Effector memory CD8-positive, alpha-beta T cell (primary cell): Measurements from ENCODE around the gene DGKA.

ENCODE experiments used
- ATAC-seq: fragments of 150-1000 bp; cut with Tn5 transposase; replicated peaks from 2 replicates; pipeline ENCODE4 v1.10.0; 2021; ENCODE audit warnings: mild to moderate bottlenecking, moderate library complexity
- DNase-seq, 3 experiments: peaks; one replicate each; pipeline ENCODE4 v3.0.0; 2021
- H3K27ac Mint-ChIP-seq, 2 donors: one replicate each; pipeline ENCODE4 v1.8.0; 2022; ENCODE audit warnings: mild to moderate bottlenecking in 2 of 2, mixed read lengths in 2 of 2, moderate library complexity in 2 of 2
- H3K27me3 Mint-ChIP-seq, 2 donors: one replicate each; pipeline ENCODE4 v1.8.0; 2022; ENCODE audit warnings: mixed read lengths in 2 of 2
- H3K36me3 Mint-ChIP-seq: one replicate; pipeline ENCODE4 v1.8.0; 2022; ENCODE audit warnings: mild to moderate bottlenecking, moderate library complexity, mixed read lengths; ENCODE audit not compliant: insufficient read depth
- H3K4me1 Mint-ChIP-seq, 2 donors: one replicate each; pipeline ENCODE4 v1.8.0; 2022; ENCODE audit warnings: low read depth in 2 of 2, mixed read lengths in 2 of 2
- H3K4me3 Mint-ChIP-seq, 2 donors: one replicate each; pipeline ENCODE4 v1.8.0; 2022; ENCODE audit warnings: mild to moderate bottlenecking in 2 of 2, mixed read lengths in 2 of 2, moderate library complexity in 2 of 2
- H3K9me3 Mint-ChIP-seq, 2 donors: one replicate each; pipeline ENCODE4 v1.8.0; 2022; ENCODE audit warnings: mixed read lengths in 2 of 2

The DGKA gene

GRCh38 chr12:55934773-55935172 lies 3.8 kb downstream of the DGKA start:
- DNase-seq = no peak
- Mint-ChIP-seq H3K4me3 (peak overlapping the region; percentile 6 to 66), H3K36me3 (peaks cover 54% of the 10 kb centered on the region), H3K27ac (peak overlapping the region; percentile 83 to 95), H3K9me3 (no peaks in the 10 kb centered on the region), H3K4me1 (peaks cover 52 to 60% of the 10 kb centered on the region in 2 donors), H3K27me3 (no peaks in the 10 kb centered on the region)
- no peak for ATAC-seq

GRCh38 chr12:55935738-55936151 lies 4.8 kb downstream of the DGKA start:
- ATAC-seq = no peak
- no peak for DNase-seq
- Mint-ChIP-seq H3K9me3 (no peaks in the 10 kb centered on the region), H3K27ac (peak overlapping the region; percentile 92 to 95), H3K4me1 (peaks cover 51 to 61% of the 10 kb centered on the region in 2 donors), H3K36me3 (peaks cover 57% of the 10 kb centered on the region), H3K27me3 (no peaks in the 10 kb centered on the region), H3K4me3 (peak overlapping the region; percentile 66 to 69)

GRCh38 chr12:55937981-55938380 lies 7.0 kb downstream of the DGKA start:
- Mint-ChIP-seq H3K36me3 (peaks cover 62% of the 10 kb centered on the region), H3K27me3 (no peaks in the 10 kb centered on the region), H3K4me3 (no peak overlapping the region), H3K27ac (peak overlapping the region in 1 of 2 donors; percentile 61), H3K4me1 (peaks cover 42 to 45% of the 10 kb centered on the region in 2 donors), H3K9me3 (no peaks in the 10 kb centered on the region)
- ATAC-seq (no peak), DNase-seq (no peak)

GRCh38 chr12:55938826-55939501 lies 8.0 kb downstream of the DGKA start:
- no peak for ATAC-seq

GRCh38 chr12:55940065-55940732 lies 9.2 kb downstream of the DGKA start:
- ATAC-seq (peak; percentile 98), DNase-seq (peak; percentile 81 to 85 (median 82))
- Mint-ChIP-seq H3K4me1 (peaks cover 29% of the 10 kb centered on the region in 2 donors), H3K9me3 (no peaks in the 10 kb centered on the region), H3K27ac (peak overlapping the region; percentile 41 to 65), H3K27me3 (no peaks in the 10 kb centered on the region), H3K4me3 (no peak overlapping the region), H3K36me3 (peaks cover 83% of the 10 kb centered on the region)

More at GRCh38 chr12:55938826-55939501, 8.0 kb downstream of the DGKA start:
- no peak for DNase-seq
- Mint-ChIP-seq H3K27ac (peak overlapping the region; percentile 41 to 61), H3K4me1 (peaks cover 37 to 40% of the 10 kb centered on the region in 2 donors), H3K27me3 (no peaks in the 10 kb centered on the region), H3K9me3 (no peaks in the 10 kb centered on the region), H3K4me3 (no peak overlapping the region), H3K36me3 (peaks cover 72% of the 10 kb centered on the region)

GRCh38 chr12:55942055-55942454 lies 11.1 kb downstream of the DGKA start:
- ATAC-seq (no peak), DNase-seq (no peak)
- no peak overlapping the region for H3K4me3 Mint-ChIP-seq
- no peaks in the 10 kb centered on the region for H3K9me3 Mint-ChIP-seq
- peak overlapping the region in 1 of 2 donors; percentile 82 for H3K27ac Mint-ChIP-seq
- H3K36me3 Mint-ChIP-seq = peaks cover 87% of the 10 kb centered on the region
- H3K27me3 Mint-ChIP-seq = no peaks in the 10 kb centered on the region
- H3K4me1 Mint-ChIP-seq = peaks cover 17 to 20% of the 10 kb centered on the region in 2 donors

GRCh38 chr12:55942577-55943136 lies 11.7 kb downstream of the DGKA start:
- no peak for DNase-seq
- H3K27ac Mint-ChIP-seq = peak overlapping the region in 1 of 2 donors; percentile 82
- peaks cover 87% of the 10 kb centered on the region for H3K36me3 Mint-ChIP-seq
- ATAC-seq = no peak
- peaks cover 15 to 16% of the 10 kb centered on the region in 2 donors for H3K4me1 Mint-ChIP-seq
- H3K9me3 Mint-ChIP-seq = no peaks in the 10 kb centered on the region
- no peaks in the 10 kb centered on the region for H3K27me3 Mint-ChIP-seq
- H3K4me3 Mint-ChIP-seq = no peak overlapping the region

GRCh38 chr12:55946553-55946952 lies 15.6 kb downstream of the DGKA start:
- Mint-ChIP-seq H3K27me3 (no peaks in the 10 kb centered on the region), H3K27ac (peak overlapping the region; percentile 41 to 66), H3K4me3 (no peak overlapping the region), H3K4me1 (peaks cover 0 to 4% of the 10 kb centered on the region in 2 donors), H3K36me3 (peaks cover 86% of the 10 kb centered on the region), H3K9me3 (no peaks in the 10 kb centered on the region)
- ATAC-seq = no peak
- no peak for DNase-seq

GRCh38 chr12:55955344-55955743 lies 24.4 kb downstream of the DGKA start:
- H3K36me3 Mint-ChIP-seq = peaks cover 39% of the 10 kb centered on the region
- DNase-seq (no peak), ATAC-seq (no peak)
- no peaks in the 10 kb centered on the region for H3K9me3 Mint-ChIP-seq
- H3K27me3 Mint-ChIP-seq = no peaks in the 10 kb centered on the region
- H3K27ac Mint-ChIP-seq = peak overlapping the region; percentile 45 to 69
- H3K4me1 Mint-ChIP-seq = peaks cover 8 to 10% of the 10 kb centered on the region in 2 donors
- H3K4me3 Mint-ChIP-seq = no peak overlapping the region

- DNase-seq (no peak), ATAC-seq (peak; percentile 64)
- Mint-ChIP-seq H3K9me3 (no peaks in the 10 kb centered on the region), H3K4me3 (no peak overlapping the region), H3K27me3 (no peaks in the 10 kb centered on the region), H3K36me3 (peaks cover 39% of the 10 kb centered on the region), H3K4me1 (peaks cover 8 to 10% of the 10 kb centered on the region in 2 donors), H3K27ac (peak overlapping the region; percentile 45 to 69)
Measured at GRCh38 chr12:55955800-55956508, 25.0 kb downstream of the DGKA start.

- Mint-ChIP-seq H3K27me3 (no peaks in the 10 kb centered on the region), H3K9me3 (no peaks in the 10 kb centered on the region), H3K4me1 (peaks cover 8 to 10% of the 10 kb centered on the region in 2 donors), H3K27ac (peak overlapping the region; percentile 7 to 82), H3K36me3 (peaks cover 27% of the 10 kb centered on the region), H3K4me3 (no peak overlapping the region)
- no peak for ATAC-seq
- no peak for DNase-seq
Measured at GRCh38 chr12:55957106-55957859, 26.3 kb downstream of the DGKA start.

GRCh38 chr12:55963760-55964159 lies 32.8 kb downstream of the DGKA start:
- ATAC-seq = no peak
- H3K9me3 Mint-ChIP-seq = no peaks in the 10 kb centered on the region
- no peak for DNase-seq
- H3K27ac Mint-ChIP-seq = no peak overlapping the region
- no peaks in the 10 kb centered on the region for H3K36me3 Mint-ChIP-seq
- no peak overlapping the region for H3K4me3 Mint-ChIP-seq
- H3K27me3 Mint-ChIP-seq = no peaks in the 10 kb centered on the region
- H3K4me1 Mint-ChIP-seq = peaks cover 27 to 28% of the 10 kb centered on the region in 2 donors

- peaks cover 27 to 28% of the 10 kb centered on the region in 2 donors for H3K4me1 Mint-ChIP-seq
- H3K4me3 Mint-ChIP-seq = peak overlapping the region; percentile 97 to 98
- ATAC-seq = no peak
- no peaks in the 10 kb centered on the region for H3K27me3 Mint-ChIP-seq
- no peak for DNase-seq
- H3K36me3 Mint-ChIP-seq = no peaks in the 10 kb centered on the region
- no peaks in the 10 kb centered on the region for H3K9me3 Mint-ChIP-seq
- peak overlapping the region; percentile 92 to 95 for H3K27ac Mint-ChIP-seq
Measured at GRCh38 chr12:55965240-55965639, 34.3 kb downstream of the DGKA start.
